GM19468 (cell line): Measurements from ENCODE around the gene NR3C1.

Experiments
- ATAC-seq: cut with Tn5 transposase; IDR thresholded peaks from one replicate; pipeline ENCODE4 v1.9.1; 2021; ENCODE audit warnings: mild to moderate bottlenecking, moderate library complexity, moderate number of reproducible peaks; ENCODE audit not compliant: unreplicated experiment; ENCODE audit errors: extremely low read depth

The NR3C1 gene

GRCh38 chr5:143403593-143404415 is at the start of gene NR3C1:
Gene NR3C1, minus strand, starts transcription at chr5:143403686. Its CDS starts 2,847 bp downstream, at chr5:143400839.
- peak; percentile 78 for ATAC-seq

- ATAC-seq, result no peak
These were observed 46.3 kb upstream of the NR3C1 start for GRCh38 chr5:143449772-143450171.

GRCh38 chr5:143448518-143448917 is 45.0 kb upstream of the NR3C1 start:
- ATAC-seq, result no peak

GRCh38 chr5:143447983-143448382 is 44.5 kb upstream of the NR3C1 start:
- no peak for ATAC-seq

- ATAC-seq, result no peak
These were observed 43.2 kb upstream of the NR3C1 start for GRCh38 chr5:143446535-143447226.

- ATAC-seq, result no peak
These were observed 42.3 kb upstream of the NR3C1 start for GRCh38 chr5:143445776-143446175.

- no peak for ATAC-seq
These were observed 39.8 kb upstream of the NR3C1 start for GRCh38 chr5:143443330-143443729.

GRCh38 chr5:143442385-143442784 is 38.9 kb upstream of the NR3C1 start:
- ATAC-seq, result no peak

- no peak for ATAC-seq
These were observed 37.1 kb upstream of the NR3C1 start for GRCh38 chr5:143440448-143441115.

- no peak for ATAC-seq
These were observed 34.3 kb upstream of the NR3C1 start for GRCh38 chr5:143437666-143438273.

GRCh38 chr5:143436871-143437270 is 33.4 kb upstream of the NR3C1 start:
- no peak for ATAC-seq

- ATAC-seq, result peak; percentile 80
These were observed 31.7 kb upstream of the NR3C1 start for GRCh38 chr5:143435210-143435657.

- ATAC-seq, result no peak
These were observed 31.0 kb upstream of the NR3C1 start for GRCh38 chr5:143434261-143435209.

- no peak for ATAC-seq
These were observed 30.2 kb upstream of the NR3C1 start for GRCh38 chr5:143433670-143434069.

- no peak for ATAC-seq
These were observed 29.3 kb upstream of the NR3C1 start for GRCh38 chr5:143432658-143433239.

- ATAC-seq, result no peak
These were observed 28.3 kb upstream of the NR3C1 start for GRCh38 chr5:143431789-143432188.

GRCh38 chr5:143428738-143429420 is 25.4 kb upstream of the NR3C1 start:
- ATAC-seq, result no peak

- no peak for ATAC-seq
These were observed 24.7 kb upstream of the NR3C1 start for GRCh38 chr5:143428155-143428554.
